Measurements from ENCODE around the gene CDK10. TPM values are rescaled to one million over a fixed set of nuclear protein-coding genes. Genes with fewer than 3 reads are reported as not detected.
"Not testable (repeated sequence)": the region's sequence is repeated elsewhere in the genome, so short reads cannot be mapped to it uniquely, and the experiment has no call there.

The CDK10 gene
- polyA plus RNA-seq, 4 donors = 71.0 to 160 (median 89.9) TPM

- DNase-seq (ENCODE audit: low read depth in 4 of 4, low spot score in 3 of 4) = not testable (repeated sequence)
These were observed 19.5 kb upstream of the CDK10 start for GRCh38 chr16:89667000-89667399.

GRCh38 chr16:89667633-89668032 is 18.9 kb upstream of the CDK10 start:
- no peak for DNase-seq (ENCODE audit: low read depth in 4 of 4, low spot score in 3 of 4)

- no peak for DNase-seq (ENCODE audit: low read depth in 4 of 4, low spot score in 3 of 4)
These were observed 17.7 kb upstream of the CDK10 start for GRCh38 chr16:89668790-89669158.

GRCh38 chr16:89669755-89670154 is 16.7 kb upstream of the CDK10 start:
- no peak for DNase-seq (ENCODE audit: low read depth in 4 of 4, low spot score in 3 of 4)

- DNase-seq (ENCODE audit: low read depth in 4 of 4, low spot score in 3 of 4) = no peak
These were observed 15.7 kb upstream of the CDK10 start for GRCh38 chr16:89670496-89671431.

- DNase-seq (ENCODE audit: low read depth in 4 of 4, low spot score in 3 of 4) = not testable (repeated sequence)
These were observed 14.9 kb upstream of the CDK10 start for GRCh38 chr16:89671565-89671964.

- no peak for DNase-seq (ENCODE audit: low read depth in 4 of 4, low spot score in 3 of 4)
These were observed 14.1 kb upstream of the CDK10 start for GRCh38 chr16:89672177-89672941.

- DNase-seq (ENCODE audit: low read depth in 4 of 4, low spot score in 3 of 4) = no peak
These were observed 8.2 kb upstream of the CDK10 start for GRCh38 chr16:89678258-89678657.

GRCh38 chr16:89685916-89686315 is 573 bp upstream of the CDK10 start:
- no peak for DNase-seq (ENCODE audit: low read depth in 4 of 4, low spot score in 3 of 4)

- DNase-seq (ENCODE audit: low read depth in 4 of 4, low spot score in 3 of 4) = no peak
These were observed 827 bp downstream of the CDK10 start for GRCh38 chr16:89687092-89687940.

GRCh38 chr16:89688395-89688794 is 1.9 kb downstream of the CDK10 start:
- no peak for DNase-seq (ENCODE audit: low read depth in 4 of 4, low spot score in 3 of 4)

- no peak for DNase-seq (ENCODE audit: low read depth in 4 of 4, low spot score in 3 of 4)
These were observed 2.7 kb downstream of the CDK10 start for GRCh38 chr16:89689142-89689541.

- not testable (repeated sequence) for DNase-seq (ENCODE audit: low read depth in 4 of 4, low spot score in 3 of 4)
These were observed 3.1 kb downstream of the CDK10 start for GRCh38 chr16:89689621-89690020.

- no peak for DNase-seq (ENCODE audit: low read depth in 4 of 4, low spot score in 3 of 4)
These were observed 4.0 kb downstream of the CDK10 start for GRCh38 chr16:89690392-89690901.

- no peak for DNase-seq (ENCODE audit: low read depth in 4 of 4, low spot score in 3 of 4)
These were observed 4.9 kb downstream of the CDK10 start for GRCh38 chr16:89691231-89691985.

GRCh38 chr16:89691986-89692569 is 5.6 kb downstream of the CDK10 start:
- DNase-seq (ENCODE audit: low read depth in 4 of 4, low spot score in 3 of 4) = no peak

GRCh38 chr16:89693289-89693731 is 6.8 kb downstream of the CDK10 start:
- no peak for DNase-seq (ENCODE audit: low read depth in 4 of 4, low spot score in 3 of 4)

GRCh38 chr16:89693931-89694783 is 7.7 kb downstream of the CDK10 start:
- no peak for DNase-seq (ENCODE audit: low read depth in 4 of 4, low spot score in 3 of 4)

GRCh38 chr16:89694784-89695085 is 8.2 kb downstream of the CDK10 start:
- not testable (repeated sequence) for DNase-seq (ENCODE audit: low read depth in 4 of 4, low spot score in 3 of 4)

Data from left renal pelvis (tissue), 4 donors.